Panc1 (cell line): ENCODE results near the gene DIAPH2. TPM values are rescaled to one million over a fixed set of nuclear protein-coding genes. Genes with fewer than 3 reads are reported as not detected.

Source experiments
- ATAC-seq: fragments of 200-7000 bp; cut with Tn5 transposase; 2 replicates; pipeline ENCODE4 v1.9.1; 2020; ENCODE audit warnings: mild to moderate bottlenecking, moderate library complexity
- BruUV-seq: library from RNA; stranded (reverse); fragments of 400-500 nt; replicated peaks from 2 replicates; lab custom pipeline; 2021; lab: Mats Ljungman, UMichigan
- CTCF ChIA-PET: fragments of 300-600 bp; sonication (Branson Sonifier 250); formaldehyde crosslinking; loops from one replicate; lab custom pipeline; 2022; ENCODE audit warnings: antibody characterized with exemption; lab: Charles Lee
- POLR2A ChIA-PET: fragments of 300-600 bp; sonication (Branson Sonifier 250); formaldehyde crosslinking; loops from one replicate; lab custom pipeline; 2022; ENCODE audit warnings: antibody characterized with exemption; lab: Charles Lee
- DNase-seq: peaks from one replicate; pipeline ENCODE4 v3.0.0-alpha.2; 2010; ENCODE audit warnings: low read depth, low spot score
- H3K27ac ChIP-seq: 2 replicates; pipeline ENCODE4 v1.5.1; 2011; ENCODE audit warnings: mild to moderate bottlenecking, low read length, inconsistent platforms
- H3K27me3 ChIP-seq: fragments of 200-500 bp; sonication (Bioruptor generic); 2 replicates; pipeline ENCODE4 v1.6.0; 2014; ENCODE audit warnings: low read length, inconsistent platforms; ENCODE audit not compliant: control insufficient read depth, insufficient read depth
- H3K36me3 ChIP-seq: fragments of 200-500 bp; sonication (Bioruptor generic); 2 replicates; pipeline ENCODE4 v1.5.1; 2014; ENCODE audit warnings: inconsistent platforms, mild to moderate bottlenecking, low read length, moderate library complexity; ENCODE audit not compliant: control insufficient read depth, insufficient read depth
- H3K4me1 ChIP-seq: 2 replicates; pipeline ENCODE4 v1.5.1; 2011; ENCODE audit warnings: inconsistent platforms, mild to moderate bottlenecking, low read length, moderate library complexity; ENCODE audit not compliant: control insufficient read depth, insufficient read depth
- H3K4me3 ChIP-seq, 2 experiments: 2 replicates each; pipeline ENCODE4 v1.5.1; 2011 to 2012; ENCODE audit warnings: low read depth in 2 of 2, low read length in 2 of 2, mild to moderate bottlenecking in 2 of 2, inconsistent platforms in 1 of 2, moderate library complexity in 1 of 2
- H3K9me3 ChIP-seq: fragments of 200-500 bp; sonication (Bioruptor generic); 2 replicates; pipeline ENCODE4 v1.5.1; 2014; ENCODE audit warnings: low read depth, mild to moderate bottlenecking, inconsistent platforms, low read length, moderate library complexity; ENCODE audit not compliant: control insufficient read depth, insufficient read depth
- CTCF ChIP-seq: fragments of 450-650 bp; IDR thresholded peaks from 2 replicates; pipeline ENCODE4 v1.5.1; 2017; ENCODE audit warnings: mild to moderate bottlenecking
- POLR2AphosphoS5 ChIP-seq: IDR thresholded peaks from 2 replicates; pipeline ENCODE4 v1.6.1; 2012; ENCODE audit warnings: mild to moderate bottlenecking, low read depth, low read length, moderate library complexity
- REST ChIP-seq, 2 experiments: IDR thresholded peaks; 2 replicates each; pipeline ENCODE4 v1.6.1; 2011 to 2012; ENCODE audit warnings: low read depth in 2 of 2, control low read depth in 1 of 2, low read length in 1 of 2, mild to moderate bottlenecking in 1 of 2, moderate library complexity in 1 of 2; ENCODE audit not compliant: insufficient read depth in 1 of 2
- SIN3A ChIP-seq: IDR thresholded peaks from 2 replicates; pipeline ENCODE4 v1.6.1; 2012; ENCODE audit warnings: low read depth, mild to moderate bottlenecking, low read length, moderate library complexity, borderline replicate concordance; ENCODE audit not compliant: insufficient read depth
- TCF7L2 ChIP-seq: IDR thresholded peaks from 2 replicates; pipeline ENCODE4 v1.6.1; 2011; ENCODE audit warnings: mild to moderate bottlenecking, low read depth, low read length, inconsistent platforms
- in situ Hi-C: cut with HindIII; loops from 2 replicates; pipeline ENCODE4 v1.10.0; 2016; ENCODE audit warnings: low sequenced_read_pairs, low pct_unique_long_range_greater_than_20kb
- intact Hi-C: fragments of 100-400 bp; cut with micrococcal nuclease; formaldehyde crosslinking; loops from one replicate; pipeline ENCODE4 v1.10.0; 2022; ENCODE audit not compliant: unreplicated experiment
- total RNA-seq: library from RNA; stranded (reverse); gene quantifications from one replicate; pipeline ENCODE4 v1.2.1, GENCODE V29; 2021; ENCODE audit not compliant: unreplicated experiment

Gene DIAPH2
- total RNA-seq, 1 experiment from 2014 or later = 17.0 TPM

- Histone ChIP-seq H3K9me3 (no peaks in the 10 kb centered on the region), H3K4me3 (no peak overlapping the region), H3K36me3 (no peaks in the 10 kb centered on the region), H3K4me1 (no peaks in the 10 kb centered on the region), H3K27ac (no peak overlapping the region), H3K27me3 (no peaks in the 10 kb centered on the region)
- intact Hi-C loops (no loop called here), in situ Hi-C loops (no loop called here)
- ATAC-seq = no peak
- ChIA-PET CTCF (no interaction called here), POLR2A (no interaction called here)
- DNase-seq = no peak
- BruUV-seq = no TSS peak
- no peak for TF ChIP-seq CTCF
- TF ChIP-seq SIN3A = no peak
- no peak for TF ChIP-seq POLR2AphosphoS5
- no peak for TF ChIP-seq REST (IDR thresholded peaks at IDR 0.05; ENCODE audit: insufficient read depth in 1 of 2, low read depth in 2 of 2, low read length in 1 of 2)
- no peak for TF ChIP-seq TCF7L2
Observed at GRCh38 chrX:97200454-97200853, 515.8 kb downstream of the DIAPH2 start.

- DNase-seq (no peak), ATAC-seq (no peak)
- POLR2A ChIA-PET = no interaction called here
- no TSS peak for BruUV-seq
- Histone ChIP-seq H3K4me1 (no peaks in the 10 kb centered on the region), H3K27me3 (no peaks in the 10 kb centered on the region), H3K36me3 (no peaks in the 10 kb centered on the region), H3K27ac (no peak overlapping the region), H3K4me3 (no peak overlapping the region), H3K9me3 (no peaks in the 10 kb centered on the region)
- intact Hi-C loops = no loop called here
- TF ChIP-seq TCF7L2 = no peak
- no peak for TF ChIP-seq POLR2AphosphoS5
- TF ChIP-seq SIN3A = no peak
- no peak for TF ChIP-seq CTCF
- TF ChIP-seq REST (IDR thresholded peaks at IDR 0.05; ENCODE audit: insufficient read depth in 1 of 2, low read depth in 2 of 2, low read length in 1 of 2) = no peak
- CTCF ChIA-PET = no interaction called here
- in situ Hi-C loops = no loop called here
Observed at GRCh38 chrX:97210501-97210900, 525.9 kb downstream of the DIAPH2 start.
